PC-3 (cell line): ENCODE results near the gene CYP2E1.

Experiments
- CTCF ChIP-seq: fragments of 300-600 bp; sonication (generic); conservative IDR thresholded peaks from 2 replicates; pipeline ENCODE4 v1.5.1; 2017; ENCODE audit warnings: antibody characterized with exemption, low read depth, mild to moderate bottlenecking, low read length
- EZH2 ChIP-seq: fragments of 300-600 bp; sonication (generic); IDR thresholded peaks from one replicate; pipeline ENCODE4 v1.6.1; 2017; ENCODE audit warnings: antibody characterized with exemption, mild to moderate bottlenecking, low read length; ENCODE audit not compliant: unreplicated experiment

GRCh38 chr10:133567119-133567518 lies 40.0 kb downstream of the CYP2E1 start:
- TF ChIP-seq CTCF (no peak), EZH2 (no peak)
